Tibial nerve (tissue), 4 donors: Measurements from ENCODE around the gene USP11.

Experiments used
- EP300 ChIP-seq, 2 donors: sonication (generic); formaldehyde crosslinking; IDR thresholded peaks; one replicate each; pipeline ENCODE4 v1.6.1; 2017; ENCODE audit warnings: antibody characterized with exemption in 2 of 2, mild to moderate bottlenecking in 1 of 2
- TF ChIP-seq, protein P1 (sequence below), 5 experiments: fragments of 200-600 bp in 3 of 5; fragments of 450-650 bp in 2 of 5; sonication (generic) in 3 of 5; IDR thresholded peaks; one replicate each; pipeline ENCODE4 v1.5.1; 2016 to 2019; ENCODE audit warnings: antibody characterized with exemption in 5 of 5, mild to moderate bottlenecking in 3 of 5, moderate library complexity in 2 of 5

DNA sequence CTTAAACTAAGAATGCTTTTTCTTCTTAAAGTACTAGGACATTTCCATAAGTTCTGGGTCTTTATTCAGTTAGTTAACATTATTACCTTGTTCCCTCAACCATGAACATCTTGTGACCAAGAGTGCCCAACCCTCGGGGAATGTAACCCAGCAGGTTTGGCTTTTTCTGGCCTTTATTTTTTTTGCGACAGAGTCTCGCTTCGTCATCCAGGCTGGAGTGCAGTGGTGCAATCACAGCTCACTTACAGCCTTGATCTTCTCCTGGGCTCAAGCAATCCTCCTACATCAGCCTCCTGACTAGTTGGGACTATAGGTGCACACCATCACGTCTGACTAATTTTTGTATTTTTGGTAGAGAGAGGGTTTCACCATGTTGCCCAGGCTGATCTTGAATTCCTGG lies 65.1 kb downstream of the USP11 start:
- no peak for TF ChIP-seq EP300 (IDR thresholded peaks at IDR 0.05)
- TF ChIP-seq, protein P1, sequence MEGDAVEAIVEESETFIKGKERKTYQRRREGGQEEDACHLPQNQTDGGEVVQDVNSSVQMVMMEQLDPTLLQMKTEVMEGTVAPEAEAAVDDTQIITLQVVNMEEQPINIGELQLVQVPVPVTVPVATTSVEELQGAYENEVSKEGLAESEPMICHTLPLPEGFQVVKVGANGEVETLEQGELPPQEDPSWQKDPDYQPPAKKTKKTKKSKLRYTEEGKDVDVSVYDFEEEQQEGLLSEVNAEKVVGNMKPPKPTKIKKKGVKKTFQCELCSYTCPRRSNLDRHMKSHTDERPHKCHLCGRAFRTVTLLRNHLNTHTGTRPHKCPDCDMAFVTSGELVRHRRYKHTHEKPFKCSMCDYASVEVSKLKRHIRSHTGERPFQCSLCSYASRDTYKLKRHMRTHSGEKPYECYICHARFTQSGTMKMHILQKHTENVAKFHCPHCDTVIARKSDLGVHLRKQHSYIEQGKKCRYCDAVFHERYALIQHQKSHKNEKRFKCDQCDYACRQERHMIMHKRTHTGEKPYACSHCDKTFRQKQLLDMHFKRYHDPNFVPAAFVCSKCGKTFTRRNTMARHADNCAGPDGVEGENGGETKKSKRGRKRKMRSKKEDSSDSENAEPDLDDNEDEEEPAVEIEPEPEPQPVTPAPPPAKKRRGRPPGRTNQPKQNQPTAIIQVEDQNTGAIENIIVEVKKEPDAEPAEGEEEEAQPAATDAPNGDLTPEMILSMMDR (IDR thresholded peaks at IDR 0.05), result no peak
